ENCODE data around the gene SPIRE1.

GRCh38 chr18:12631831-12632477 lies 26.0 kb downstream of the SPIRE1 start:
- TF ChIP-seq CTCF (IDR thresholded peaks at IDR 0.05) (no peak), POLR2AphosphoS5 (IDR thresholded peaks at IDR 0.05) (no peak), POLR2A (IDR thresholded peaks at IDR 0.05) (no peak), EP300 (IDR thresholded peaks at IDR 0.05) (no peak)
